ENCODE measurements around the gene NEUROD2.

The NEUROD2 gene

GRCh38 chr17:39607851-39608130 is at the start of gene NEUROD2:
Gene NEUROD2, minus strand, starts transcription at chr17:39607920. Its CDS starts 1,321 bp downstream, at chr17:39606599.
- DNase-seq (ENCODE audit: insufficient read length, low spot score) (no peak), FAIRE-seq (no peak)

- DNase-seq (ENCODE audit: insufficient read length, low spot score) (no peak), FAIRE-seq (no peak)
Measured at GRCh38 chr17:39655105-39655504, 47.4 kb upstream of the NEUROD2 start.

DNA sequence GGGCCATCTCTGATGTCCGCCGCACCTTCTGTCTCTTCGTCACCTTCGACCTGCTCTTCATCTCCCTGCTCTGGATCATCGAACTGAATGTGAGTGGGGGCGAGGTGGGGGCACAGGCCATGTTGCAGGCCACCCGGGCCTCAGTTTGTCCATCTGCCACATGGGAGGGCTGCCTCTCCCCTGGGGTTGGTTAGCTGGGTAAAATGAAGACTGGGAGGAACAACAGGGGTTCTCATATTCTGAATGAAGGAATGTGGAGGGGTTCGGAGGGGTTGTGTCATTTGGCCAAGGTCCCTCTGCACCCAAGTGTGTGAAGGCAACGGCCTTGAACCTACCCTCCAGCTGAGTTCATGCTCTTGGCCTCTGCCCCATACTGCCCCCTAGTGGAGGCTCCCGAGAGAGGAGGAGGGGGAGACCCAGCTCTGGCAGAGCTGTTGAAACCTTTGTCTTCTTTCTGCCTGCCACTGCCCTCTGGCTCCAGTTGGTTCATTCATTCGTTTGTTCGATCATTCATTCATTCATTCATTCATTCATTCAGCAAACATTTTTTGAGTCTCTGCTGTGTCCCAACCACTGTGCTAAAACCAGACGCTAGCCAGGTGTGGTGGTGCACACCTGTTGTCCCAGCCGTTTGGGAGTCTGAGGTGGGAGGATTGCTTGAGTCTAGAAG is 46.1 kb upstream of the NEUROD2 start:
- FAIRE-seq: peak; percentile 44

GRCh38 chr17:39653316-39653661 is 45.6 kb upstream of the NEUROD2 start:
- no peak for FAIRE-seq
- no peak for DNase-seq (ENCODE audit: insufficient read length, low spot score)

More for the DNA sequence above, 46.1 kb upstream of the NEUROD2 start:
- DNase-seq (ENCODE audit: insufficient read length, low spot score): peak; percentile 79

DNA sequence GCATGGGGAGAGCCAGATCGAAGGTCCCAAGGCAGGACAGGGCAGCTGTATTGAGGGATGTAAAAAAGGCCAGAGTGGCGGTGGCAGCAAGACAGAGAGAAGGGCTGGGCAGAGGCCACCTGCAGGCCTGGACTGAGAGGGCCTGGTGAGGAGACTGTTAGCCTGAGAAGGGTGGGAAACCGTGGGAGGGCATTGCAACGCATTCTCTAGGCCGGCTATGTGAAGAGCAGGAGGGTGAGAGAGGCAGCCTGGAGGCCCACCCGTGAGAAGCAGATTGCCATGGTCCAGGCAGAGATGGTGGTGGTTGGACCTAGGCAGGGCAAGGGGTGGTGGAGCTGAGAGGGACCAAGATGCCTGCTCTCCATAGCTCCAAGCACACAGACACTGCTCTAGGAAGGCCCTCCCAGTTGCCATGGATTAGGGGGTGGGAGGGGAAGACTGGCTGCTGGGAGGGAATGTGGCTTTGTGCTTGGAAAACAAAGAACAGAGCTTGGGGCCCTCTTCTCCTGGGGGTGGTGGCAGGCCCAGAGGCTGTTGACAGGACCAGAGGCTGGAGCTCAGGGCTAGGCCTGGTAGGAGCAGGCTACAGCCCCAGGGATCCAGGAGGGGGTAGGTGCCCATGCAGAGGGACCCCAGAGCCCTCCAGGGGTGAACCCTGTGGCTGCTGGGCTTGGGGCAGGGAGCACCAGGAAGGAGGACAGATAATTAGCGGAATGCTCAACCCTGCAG is 45.0 kb upstream of the NEUROD2 start:
- DNase-seq (ENCODE audit: insufficient read length, low spot score): no peak

DNA sequence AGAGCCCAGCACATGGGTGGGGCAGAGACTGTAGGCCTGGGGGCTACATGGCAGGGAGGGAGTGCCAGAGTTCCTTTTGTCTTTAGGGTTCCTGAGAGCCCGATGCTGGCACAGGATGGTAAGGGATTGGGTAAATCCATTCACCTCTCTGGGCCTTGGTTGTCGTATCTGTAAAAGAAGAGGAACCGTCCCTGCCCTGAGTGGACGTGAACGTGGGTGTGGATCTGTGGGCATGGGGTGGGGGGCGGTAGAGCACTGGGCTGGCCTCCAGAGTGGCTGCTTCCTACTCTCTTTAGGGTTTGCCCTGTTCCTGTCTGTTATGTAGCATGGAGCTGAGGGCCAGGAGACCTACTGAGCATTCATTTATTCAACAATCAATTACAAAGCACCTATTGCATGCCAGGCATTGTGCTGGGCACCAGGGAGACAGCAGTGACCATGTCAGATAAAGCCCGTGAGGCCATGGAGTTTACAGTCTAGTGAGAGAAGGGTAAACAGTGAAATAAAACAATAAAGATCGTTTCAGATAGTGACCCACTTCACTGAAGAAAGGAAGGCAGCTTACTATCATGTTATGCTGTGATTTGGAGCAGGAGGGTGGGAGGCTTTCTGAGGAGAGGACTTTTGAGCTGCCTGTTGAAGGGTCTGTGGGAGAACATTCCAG is 44.3 kb upstream of the NEUROD2 start:
- FAIRE-seq (no peak), DNase-seq (ENCODE audit: insufficient read length, low spot score) (no peak)

More for the DNA sequence above, 45.0 kb upstream of the NEUROD2 start:
- peak; percentile 33 for FAIRE-seq

GRCh38 chr17:39650121-39650579 is 42.4 kb upstream of the NEUROD2 start:
- DNase-seq (ENCODE audit: insufficient read length, low spot score) (no peak), FAIRE-seq (peak; percentile 20)

- DNase-seq (ENCODE audit: insufficient read length, low spot score): no peak
- no peak for FAIRE-seq
Measured at GRCh38 chr17:39648616-39649366, 41.1 kb upstream of the NEUROD2 start.

DNA sequence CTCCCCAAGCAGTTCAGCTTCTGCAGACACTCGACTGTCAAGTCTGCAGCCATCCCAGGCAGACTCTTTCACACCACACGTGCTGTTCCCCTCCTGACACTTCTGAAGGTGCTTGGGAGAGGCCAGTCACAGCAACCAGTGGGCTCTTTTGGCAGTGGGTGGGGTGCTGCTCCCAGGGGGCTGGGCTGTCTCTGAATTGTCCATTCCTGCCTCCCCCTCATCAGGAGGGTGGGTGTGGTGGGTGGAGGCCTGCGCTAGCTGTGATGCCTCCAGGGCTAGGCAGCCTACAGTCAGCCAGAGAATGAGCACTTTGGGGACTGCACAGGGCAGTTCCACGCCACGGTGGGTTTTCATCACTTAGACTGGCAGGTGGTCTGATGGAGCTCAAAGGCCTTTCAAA is 39.5 kb upstream of the NEUROD2 start:
- DNase-seq (ENCODE audit: insufficient read length, low spot score) (no peak), FAIRE-seq (no peak)

- FAIRE-seq: peak; percentile 36
Measured at GRCh38 chr17:39643271-39643670, 35.6 kb upstream of the NEUROD2 start.

GRCh38 chr17:39642291-39643074 is 34.8 kb upstream of the NEUROD2 start:
- DNase-seq (ENCODE audit: insufficient read length, low spot score) (no peak), FAIRE-seq (no peak)

More at GRCh38 chr17:39643271-39643670, 35.6 kb upstream of the NEUROD2 start:
- no peak for DNase-seq (ENCODE audit: insufficient read length, low spot score)

DNA sequence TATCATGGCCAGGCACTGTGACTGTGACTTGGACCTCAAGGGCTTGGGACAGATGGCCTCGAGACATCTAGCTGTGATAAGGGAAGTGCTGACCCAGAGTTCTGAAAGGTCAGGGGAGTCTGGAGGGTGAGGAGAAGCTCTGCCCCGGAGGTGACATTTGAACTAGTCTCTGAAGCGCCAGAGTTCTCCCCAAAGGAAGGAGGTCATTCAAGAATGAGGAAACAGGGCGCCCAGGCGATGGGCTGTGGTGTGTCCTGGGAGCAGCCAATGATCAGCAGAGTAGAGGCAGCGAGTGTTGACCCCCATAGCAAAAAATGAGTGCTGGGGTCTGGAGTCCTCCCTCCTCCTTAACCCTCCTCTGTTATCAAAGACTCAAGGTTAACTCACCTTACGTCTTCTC is 34.2 kb upstream of the NEUROD2 start:
- no peak for FAIRE-seq
- DNase-seq (ENCODE audit: insufficient read length, low spot score): no peak

DNA sequence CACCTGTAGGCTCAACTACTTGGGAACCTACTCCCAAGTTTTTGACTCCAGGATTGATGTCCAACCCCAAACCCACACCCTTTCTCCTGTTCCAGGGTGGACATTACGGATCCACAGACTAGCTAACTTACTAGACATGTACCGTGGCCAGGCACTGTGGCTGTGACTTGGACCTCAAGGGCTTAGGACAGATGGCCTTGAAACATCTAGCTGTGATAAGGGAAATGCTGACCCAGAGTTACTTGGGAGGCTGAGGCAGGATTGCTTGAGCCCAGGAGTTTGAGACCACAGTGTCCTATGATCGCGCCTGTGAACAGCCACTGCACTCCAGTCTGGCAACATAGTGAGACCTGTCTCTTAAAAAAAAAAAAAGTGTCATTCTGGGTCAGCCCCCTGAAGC is 33.4 kb upstream of the NEUROD2 start:
- FAIRE-seq: no peak

DNA sequence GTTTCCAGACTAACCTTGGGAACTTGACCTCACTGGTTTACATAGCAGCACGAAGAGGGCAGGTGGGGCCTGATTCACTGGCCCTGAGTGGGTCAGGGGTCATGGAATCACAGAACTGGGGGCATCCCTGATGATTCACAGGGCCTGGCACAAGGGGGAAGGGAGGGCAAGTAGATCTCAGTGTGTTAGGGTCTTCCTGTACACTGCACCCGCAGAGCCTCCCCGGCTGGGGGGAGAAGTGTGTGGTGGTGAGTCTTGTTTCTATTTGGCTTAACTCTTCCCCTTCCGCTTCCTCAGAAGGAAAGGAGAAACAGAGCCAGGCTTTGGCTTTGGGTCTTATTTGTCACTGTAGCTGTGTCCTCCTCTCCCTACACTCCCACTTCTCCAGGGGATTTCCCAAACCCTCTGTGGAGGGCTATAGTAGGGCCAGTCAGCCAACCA is 32.9 kb upstream of the NEUROD2 start:
- DNase-seq (ENCODE audit: insufficient read length, low spot score): no peak
- no peak for FAIRE-seq

More for the DNA sequence above, 33.4 kb upstream of the NEUROD2 start:
- DNase-seq (ENCODE audit: insufficient read length, low spot score): no peak

- DNase-seq (ENCODE audit: insufficient read length, low spot score): no peak
- FAIRE-seq: no peak
Measured at GRCh38 chr17:39639566-39640458, 32.1 kb upstream of the NEUROD2 start.

GRCh38 chr17:39639043-39639442 is 31.3 kb upstream of the NEUROD2 start:
- no peak for DNase-seq (ENCODE audit: insufficient read length, low spot score)
- FAIRE-seq: no peak

- FAIRE-seq (peak; percentile 28), DNase-seq (ENCODE audit: insufficient read length, low spot score) (no peak)
Measured at GRCh38 chr17:39638317-39638716, 30.6 kb upstream of the NEUROD2 start.

- FAIRE-seq: peak; percentile 96
- peak; percentile 96 for DNase-seq (ENCODE audit: insufficient read length, low spot score)
Measured at GRCh38 chr17:39636927-39637736, 29.4 kb upstream of the NEUROD2 start, which contains the start of gene STARD3. Gene STARD3, plus strand, starts transcription at chr17:39637144. Its CDS starts 16,388 bp downstream, at chr17:39653532.
